Mucosa of stomach (tissue), 1 donor: Measurements from ENCODE around the gene SAYSD1.
A peak's percentile ranks its signal among the peaks of the same experiment; 100 is the strongest.

Source experiments
- H3K27me3 ChIP-seq: one replicate; pipeline ENCODE4 v1.7.0; 2013; ENCODE audit warnings: mild to moderate bottlenecking, low read length; ENCODE audit not compliant: control insufficient read depth, insufficient read depth
- H3K36me3 ChIP-seq: one replicate; pipeline ENCODE4 v1.7.0; 2013; ENCODE audit warnings: low read length; ENCODE audit not compliant: control insufficient read depth, insufficient read depth
- H3K4me1 ChIP-seq: one replicate; pipeline ENCODE4 v1.7.0; 2013; ENCODE audit warnings: mild to moderate bottlenecking, low read length; ENCODE audit not compliant: control insufficient read depth, insufficient read depth
- H3K4me3 ChIP-seq: one replicate; pipeline ENCODE4 v1.7.0; 2013; ENCODE audit warnings: low read length
- H3K9ac ChIP-seq: one replicate; pipeline ENCODE4 v1.7.0; 2013; ENCODE audit warnings: mild to moderate bottlenecking, low read length, moderate library complexity
- H3K9me3 ChIP-seq: one replicate; pipeline ENCODE4 v1.7.0; 2013; ENCODE audit warnings: mild to moderate bottlenecking, low read length, moderate library complexity; ENCODE audit not compliant: control insufficient read depth
- donor health status: Pancreatic carcinoma.

The SAYSD1 gene, protein sequence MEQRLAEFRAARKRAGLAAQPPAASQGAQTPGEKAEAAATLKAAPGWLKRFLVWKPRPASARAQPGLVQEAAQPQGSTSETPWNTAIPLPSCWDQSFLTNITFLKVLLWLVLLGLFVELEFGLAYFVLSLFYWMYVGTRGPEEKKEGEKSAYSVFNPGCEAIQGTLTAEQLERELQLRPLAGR

DNA sequence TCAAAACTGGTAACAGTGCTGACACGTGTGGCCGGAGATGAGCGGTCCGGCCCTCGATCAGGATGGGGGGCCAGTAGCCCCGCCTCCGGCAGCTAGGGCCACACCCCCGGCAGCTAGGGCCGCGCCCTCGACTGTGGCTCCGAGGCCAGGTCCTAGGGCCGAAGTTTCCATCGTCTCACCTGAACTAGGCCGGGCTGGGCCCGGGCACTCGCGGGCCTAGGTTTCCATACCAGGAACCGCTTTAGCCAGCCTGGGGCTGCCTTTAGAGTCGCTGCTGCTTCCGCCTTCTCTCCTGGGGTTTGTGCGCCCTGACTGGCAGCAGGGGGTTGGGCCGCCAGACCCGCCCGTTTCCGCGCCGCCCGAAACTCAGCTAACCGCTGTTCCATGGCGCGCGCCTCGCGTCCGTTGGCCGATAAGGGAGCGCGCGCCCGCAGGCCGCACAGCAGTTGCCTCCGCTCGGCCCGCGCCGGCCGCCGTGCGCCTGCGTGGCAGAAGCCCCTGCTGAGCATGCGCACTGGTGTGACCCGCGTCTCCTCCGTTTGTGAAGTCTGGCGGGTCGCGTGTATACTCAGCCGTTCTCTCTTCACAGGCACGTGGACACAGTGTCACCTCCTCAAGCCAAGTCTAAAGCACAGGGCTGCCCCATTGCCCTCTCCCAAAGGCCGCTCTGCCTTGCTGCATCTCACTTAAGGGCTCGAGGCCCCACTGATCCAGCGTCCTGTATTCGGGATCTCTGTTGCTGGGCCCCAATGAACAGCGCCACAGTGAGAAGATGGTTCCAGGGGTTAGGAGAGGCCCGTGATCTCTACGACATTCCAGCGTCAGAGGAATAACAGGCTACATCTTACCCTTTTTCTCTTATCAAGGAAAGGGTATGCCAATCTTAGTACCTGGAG, at the start of gene SAYSD1:
Gene SAYSD1 (minus strand): TSS at position 483 of the 896 bp plus-strand sequence. CDS start 97 bp downstream, at position 386.
- H3K4me3 ChIP-seq: peak within 1 kb of the TSS; percentile 71
- peak within 1 kb of the TSS; percentile 71 for H3K9ac ChIP-seq
- H3K27me3 ChIP-seq: no peaks in the 10 kb centered on the region
- no peaks in the 10 kb centered on the region for H3K9me3 ChIP-seq
- H3K36me3 ChIP-seq: no peaks in the 10 kb centered on the region
- H3K4me1 ChIP-seq: peaks cover 10% of the 10 kb centered on the region

DNA sequence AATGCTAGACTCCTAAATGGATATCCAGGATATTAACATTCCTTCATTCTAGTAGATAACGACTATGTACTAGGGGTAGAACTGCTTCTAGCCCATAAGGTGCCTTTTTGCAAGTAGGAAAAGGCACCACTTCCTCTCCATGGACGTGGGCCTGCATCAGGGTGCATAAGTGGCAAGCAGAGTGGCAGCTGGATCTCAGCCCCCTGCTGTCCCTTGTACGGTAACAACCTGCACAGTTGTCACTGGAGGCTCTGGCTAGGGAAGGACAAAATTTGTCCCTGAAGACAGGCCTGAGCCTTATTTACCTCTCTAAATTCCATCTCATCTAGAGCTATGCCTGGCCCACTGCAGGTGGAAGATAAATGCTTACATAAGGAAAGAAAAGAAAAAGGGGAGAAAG, 42.5 kb upstream of the SAYSD1 start:
- H3K27me3 ChIP-seq: no peaks in the 10 kb centered on the region
- H3K4me3 ChIP-seq: no peak overlapping the region
- H3K36me3 ChIP-seq: no peaks in the 10 kb centered on the region
- no peak overlapping the region for H3K9ac ChIP-seq
- no peaks in the 10 kb centered on the region for H3K9me3 ChIP-seq
- H3K4me1 ChIP-seq: no peaks in the 10 kb centered on the region

DNA sequence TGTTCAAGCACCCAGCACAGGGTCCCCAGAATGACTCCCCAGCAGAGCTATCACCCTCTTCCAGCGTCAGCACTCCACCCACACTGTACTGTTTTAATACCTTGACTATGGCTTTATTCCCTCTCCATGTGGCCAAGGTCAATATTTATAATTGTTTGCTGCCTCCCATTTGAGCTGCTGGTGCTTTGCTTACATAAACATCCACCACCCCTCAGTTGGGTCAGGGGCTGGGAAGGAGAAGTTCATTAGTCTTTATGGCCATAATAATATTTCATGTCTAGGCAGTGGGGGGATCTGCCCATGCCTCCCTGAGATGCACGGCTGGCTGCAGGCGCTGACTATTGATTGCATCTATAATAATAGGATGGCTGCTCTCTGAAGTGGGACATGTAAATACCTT, 41.8 kb upstream of the SAYSD1 start:
- H3K36me3 ChIP-seq: no peaks in the 10 kb centered on the region
- no peaks in the 10 kb centered on the region for H3K9me3 ChIP-seq
- H3K4me3 ChIP-seq: no peak overlapping the region
- no peak overlapping the region for H3K9ac ChIP-seq
- no peaks in the 10 kb centered on the region for H3K4me1 ChIP-seq
- no peaks in the 10 kb centered on the region for H3K27me3 ChIP-seq

DNA sequence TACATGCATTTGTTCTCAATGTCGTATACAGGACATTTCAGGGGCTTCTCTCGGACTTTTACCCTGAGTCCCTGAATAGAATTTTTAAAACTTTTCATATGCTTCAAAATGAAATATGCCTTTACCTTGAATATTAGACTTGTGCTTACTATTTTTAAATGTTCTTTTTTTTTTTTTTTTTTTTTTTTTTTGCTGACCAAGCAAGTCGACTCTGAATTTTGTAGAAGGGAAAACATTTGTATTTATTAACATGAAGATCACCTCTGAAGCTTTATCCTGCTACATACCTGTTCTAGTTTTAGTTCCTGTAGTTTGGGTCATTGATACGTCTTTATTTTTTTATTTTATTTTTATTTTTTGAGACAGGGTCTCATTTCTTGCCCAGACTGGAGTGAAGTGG, 39.7 kb upstream of the SAYSD1 start:
- H3K27me3 ChIP-seq: no peaks in the 10 kb centered on the region
- no peak overlapping the region for H3K9ac ChIP-seq
- no peak overlapping the region for H3K4me3 ChIP-seq
- no peaks in the 10 kb centered on the region for H3K4me1 ChIP-seq
- no peaks in the 10 kb centered on the region for H3K36me3 ChIP-seq
- no peaks in the 10 kb centered on the region for H3K9me3 ChIP-seq

DNA sequence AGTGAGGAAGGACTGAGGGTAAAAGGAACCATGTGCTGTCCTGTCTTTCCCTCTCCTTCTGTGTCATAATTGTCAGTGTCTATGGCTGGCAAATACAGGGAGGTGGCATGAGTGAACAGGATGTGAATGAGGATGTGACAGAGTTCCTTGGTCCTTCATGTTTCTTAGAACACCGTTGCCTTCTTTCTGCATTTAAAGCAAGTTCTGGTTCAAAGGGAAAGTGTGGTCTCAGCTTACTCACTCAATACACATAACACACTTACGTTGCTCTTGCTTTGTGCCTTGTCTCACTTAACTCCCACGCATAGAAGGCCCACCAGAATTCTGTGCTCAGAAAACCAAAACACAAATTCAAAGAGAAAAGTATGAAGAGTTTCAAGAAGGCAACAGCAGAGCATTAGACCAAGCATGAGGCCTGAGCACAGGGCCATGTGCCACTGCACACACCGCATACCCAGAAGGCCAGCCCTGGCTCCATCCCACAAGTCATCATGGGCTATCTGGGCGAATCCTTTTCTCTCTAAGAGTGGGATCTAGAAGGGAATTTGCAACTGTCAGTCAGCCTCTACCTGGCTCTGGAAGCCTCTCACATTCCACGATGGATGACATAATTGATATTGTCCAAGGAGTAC, 38.9 kb upstream of the SAYSD1 start:
- H3K4me1 ChIP-seq: no peaks in the 10 kb centered on the region

DNA sequence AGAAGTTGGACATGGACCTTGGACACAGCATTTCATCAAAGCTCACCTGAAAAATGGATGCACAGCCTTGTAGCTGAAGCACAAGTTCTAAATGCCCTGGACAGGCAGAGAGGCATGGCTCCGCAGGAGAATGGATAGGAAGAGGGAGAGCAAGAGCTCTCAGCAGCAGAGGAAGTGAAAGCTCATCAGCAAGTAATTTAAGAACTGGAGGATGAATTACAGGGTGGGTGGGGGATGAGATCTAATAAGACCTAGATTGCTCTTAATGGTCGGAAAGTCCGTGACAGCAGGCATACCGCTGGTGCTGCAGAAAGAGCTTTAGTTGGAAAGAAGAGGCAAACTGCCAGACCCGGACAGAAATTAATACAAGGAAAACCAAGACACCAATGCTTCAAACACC, 37.3 kb upstream of the SAYSD1 start:
- Histone ChIP-seq H3K9ac (no peak overlapping the region), H3K4me1 (no peaks in the 10 kb centered on the region), H3K27me3 (no peaks in the 10 kb centered on the region), H3K4me3 (no peak overlapping the region), H3K36me3 (no peaks in the 10 kb centered on the region), H3K9me3 (no peaks in the 10 kb centered on the region)

More for the DNA sequence above, 38.9 kb upstream of the SAYSD1 start:
- Histone ChIP-seq H3K36me3 (no peaks in the 10 kb centered on the region), H3K27me3 (no peaks in the 10 kb centered on the region), H3K9me3 (no peaks in the 10 kb centered on the region), H3K4me3 (no peak overlapping the region), H3K9ac (no peak overlapping the region)

DNA sequence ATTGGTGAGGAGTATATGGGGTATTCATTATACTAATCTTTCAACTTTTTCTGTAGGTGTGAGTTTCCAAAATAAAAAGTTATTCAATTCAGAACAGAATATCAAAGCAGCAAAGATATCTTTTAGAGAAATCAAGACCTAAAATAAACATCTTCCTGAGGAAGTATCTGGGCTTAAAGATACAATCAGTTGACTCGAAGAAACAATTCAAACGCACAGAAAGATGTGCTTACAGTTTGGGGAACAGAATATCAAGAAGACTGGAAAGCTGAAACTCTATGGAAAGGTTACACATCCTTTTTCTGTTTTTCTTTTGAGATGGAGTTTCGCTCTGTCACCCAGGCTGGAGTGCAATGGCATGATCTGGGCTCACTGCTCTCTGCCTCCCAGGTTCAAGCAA, 36.2 kb upstream of the SAYSD1 start:
- H3K9ac ChIP-seq: no peak overlapping the region
- no peaks in the 10 kb centered on the region for H3K27me3 ChIP-seq

DNA sequence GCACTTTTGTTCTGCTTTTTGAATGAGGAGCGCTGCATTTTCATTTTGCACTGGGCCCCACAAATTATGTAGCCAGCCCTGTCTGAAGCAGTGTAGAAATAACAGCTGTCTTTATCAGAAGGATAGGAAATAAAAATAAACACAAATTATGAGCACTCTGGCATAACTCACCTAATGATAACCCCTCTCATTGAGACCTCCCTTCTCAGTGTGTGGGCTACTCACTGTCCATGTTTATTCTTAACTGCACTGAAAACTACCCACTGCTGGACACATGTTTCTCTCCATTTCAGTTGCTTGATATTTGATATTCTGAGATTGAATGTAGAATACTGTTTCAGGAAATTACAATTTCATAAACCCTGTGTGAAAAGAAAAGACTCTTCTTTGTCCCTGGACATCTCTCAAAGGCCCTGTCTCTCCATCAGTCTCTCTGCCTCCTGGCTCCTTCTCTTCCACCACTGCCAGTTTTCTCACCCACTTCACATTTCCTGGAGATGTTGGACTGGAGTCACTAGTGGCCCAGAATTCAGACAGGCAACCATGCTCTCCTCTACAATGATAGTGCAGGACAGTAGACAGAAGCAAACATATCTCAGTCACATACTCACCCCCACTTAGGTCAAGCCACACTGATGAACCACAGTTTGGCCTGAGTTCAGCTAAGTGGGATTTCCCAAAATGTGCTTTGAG, 29.6 kb upstream of the SAYSD1 start:
- no peaks in the 10 kb centered on the region for H3K9me3 ChIP-seq

More for the DNA sequence above, 36.2 kb upstream of the SAYSD1 start:
- Histone ChIP-seq H3K4me1 (no peaks in the 10 kb centered on the region), H3K36me3 (no peaks in the 10 kb centered on the region), H3K4me3 (no peak overlapping the region), H3K9me3 (no peaks in the 10 kb centered on the region)

DNA sequence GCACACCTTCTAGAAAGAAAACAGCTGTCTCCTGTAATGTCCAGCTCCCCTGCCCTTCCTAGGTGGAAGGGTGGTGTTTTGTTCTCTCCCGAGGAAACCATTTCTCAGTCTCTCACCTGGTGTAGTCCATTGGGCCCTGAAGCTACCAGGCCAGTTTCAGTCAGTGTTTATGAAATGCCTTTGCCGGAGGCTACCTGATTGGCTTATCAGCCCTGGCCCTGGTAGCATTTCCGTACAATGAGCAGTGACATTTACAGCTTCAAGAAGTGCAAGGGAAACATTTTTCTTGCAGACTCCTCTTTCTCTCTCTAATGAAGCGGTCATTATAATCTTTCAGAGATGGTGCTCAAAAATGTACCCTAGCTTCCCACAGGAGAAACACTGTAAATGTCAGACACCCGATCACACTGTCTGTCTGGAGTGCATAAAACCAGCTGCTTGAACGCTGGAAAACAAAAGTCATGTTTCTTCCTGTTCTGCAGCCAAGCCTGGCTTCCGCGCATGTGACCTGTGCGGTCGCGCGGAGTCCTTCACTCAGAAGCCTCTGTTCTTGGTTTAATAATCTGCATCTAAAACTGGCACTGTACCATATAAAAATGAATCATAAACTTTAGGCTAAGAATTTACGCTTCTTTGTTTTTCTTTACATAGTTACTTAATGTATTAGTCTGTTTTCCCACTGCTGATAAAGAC, 28.4 kb upstream of the SAYSD1 start:
- Histone ChIP-seq H3K36me3 (no peaks in the 10 kb centered on the region), H3K9me3 (no peaks in the 10 kb centered on the region), H3K27me3 (no peaks in the 10 kb centered on the region), H3K9ac (no peak overlapping the region), H3K4me1 (no peaks in the 10 kb centered on the region), H3K4me3 (peak overlapping the region; percentile 12)

More for the DNA sequence above, 29.6 kb upstream of the SAYSD1 start:
- no peaks in the 10 kb centered on the region for H3K4me1 ChIP-seq
- no peak overlapping the region for H3K9ac ChIP-seq
- no peaks in the 10 kb centered on the region for H3K27me3 ChIP-seq
- no peaks in the 10 kb centered on the region for H3K36me3 ChIP-seq
- no peak overlapping the region for H3K4me3 ChIP-seq

DNA sequence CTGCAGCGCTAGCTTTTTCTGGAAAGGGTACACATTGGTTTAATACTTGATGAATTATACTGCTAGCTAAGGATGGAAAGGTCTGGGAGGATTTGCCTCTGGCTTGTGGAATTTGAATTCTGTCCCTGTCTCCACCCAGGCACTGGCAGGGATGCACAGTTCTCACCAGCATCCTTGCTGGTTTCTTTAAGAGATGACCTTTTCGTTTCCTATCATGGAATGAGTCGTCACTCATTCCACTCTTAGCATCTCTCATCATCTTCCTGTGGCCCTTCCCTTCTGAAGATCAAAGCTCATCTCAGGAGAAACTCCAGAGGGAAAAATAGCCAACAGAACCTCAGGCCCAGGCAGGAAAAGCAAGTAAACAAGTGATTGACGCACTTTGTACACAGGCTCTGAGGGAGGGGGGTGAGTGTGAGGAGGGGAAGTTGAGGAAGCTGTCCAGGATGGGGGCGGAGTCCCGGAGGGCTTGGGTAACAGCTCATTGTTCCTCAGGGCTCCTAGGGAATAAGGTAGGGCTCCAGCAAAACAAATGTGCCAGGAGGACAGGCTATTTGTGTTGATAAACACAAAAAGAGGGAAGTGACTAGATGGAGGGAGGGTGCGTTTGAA, 25.7 kb upstream of the SAYSD1 start:
- Histone ChIP-seq H3K9me3 (no peaks in the 10 kb centered on the region), H3K36me3 (no peaks in the 10 kb centered on the region), H3K27me3 (no peaks in the 10 kb centered on the region), H3K9ac (no peak overlapping the region), H3K4me1 (no peaks in the 10 kb centered on the region), H3K4me3 (no peak overlapping the region)

DNA sequence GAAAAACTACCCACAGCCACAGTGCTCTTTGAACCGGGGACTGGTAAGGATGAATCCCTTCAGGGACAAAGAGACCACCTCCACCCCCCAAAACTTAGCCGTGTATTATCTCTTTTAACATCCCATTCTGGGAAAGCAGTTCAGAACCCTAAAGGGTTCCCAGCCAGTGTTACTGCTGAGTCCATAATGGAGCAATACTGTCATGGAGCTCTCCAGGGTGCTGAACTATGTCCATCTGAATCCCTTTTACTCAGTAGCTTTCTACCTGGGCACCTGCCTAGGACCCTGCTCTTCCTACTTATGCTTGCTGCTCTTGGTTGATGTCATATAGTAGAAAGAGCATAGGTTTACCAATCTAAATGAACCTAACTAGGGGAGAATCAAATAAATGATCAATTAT, 22.3 kb upstream of the SAYSD1 start:
- Histone ChIP-seq H3K9ac (no peak overlapping the region), H3K36me3 (no peaks in the 10 kb centered on the region), H3K9me3 (no peaks in the 10 kb centered on the region), H3K4me3 (no peak overlapping the region), H3K4me1 (no peaks in the 10 kb centered on the region), H3K27me3 (no peaks in the 10 kb centered on the region)
